ENCODE results near the gene RMND1. TPM values are rescaled to one million over a fixed set of nuclear protein-coding genes. Genes with fewer than 3 reads are reported as not detected.

Gene RMND1
- total and polyA plus RNA-seq, 9 of the 15 experiments (the other 6 are each of a cell fraction or from before 2014, with no cell fraction given), result 26.9 to 47.8 (median 36.2) TPM

Small RNA genes lying within 50 kb of the gene (small RNA-seq; reads per million reads assigned to genes)
- not detected for gene RF00019

Other genes starting within 250 kb of the RMND1 start
- gene AKAP12, start 212.2 kb downstream of the RMND1 start, total RNA-seq (2014; rRNA removed), result 0.69 and 0.82 TPM in 2 replicates
- gene AKAP12, start 212.2 kb downstream of the RMND1 start, total RNA-seq (2014; rRNA removed; fragmentation: Illumina TruSeq; extraction: Trizol), result 0.55 and 0.93 TPM in 2 replicates
- gene AKAP12, start 212.2 kb downstream of the RMND1 start, total RNA-seq (2015; rRNA removed; fragmentation: Illumina TruSeq; extraction: Trizol), result 0.57 and 0.62 TPM in 2 replicates
- 0.72 and 1.0 TPM in 2 replicates for gene AKAP12, start 212.2 kb downstream of the RMND1 start, total RNA-seq (2021)
- 0.32 and 2.0 TPM in 2 replicates for gene AKAP12, start 212.2 kb downstream of the RMND1 start, polyA plus RNA-seq (2011; rRNA removed)
- 0.64 and 0.67 TPM in 2 replicates for gene AKAP12, start 212.2 kb downstream of the RMND1 start, polyA plus RNA-seq (2014; fragmentation: Illumina TruSeq; extraction: Trizol)
- gene AKAP12, start 212.2 kb downstream of the RMND1 start, polyA plus RNA-seq (2014; fragmentation: Nextera tagmentation; extraction: Ambion mirVana), result under 1 TPM; 0.08 to 0.13 TPM
- gene AKAP12, start 212.2 kb downstream of the RMND1 start, polyA plus RNA-seq (2014; rRNA removed), result 0.18 and 0.49 TPM in 2 replicates
- 13.3 and 17.3 TPM in 2 replicates for gene ZBTB2, start 60.6 kb downstream of the RMND1 start, total RNA-seq (2014; rRNA removed)
- 17.0 and 18.9 TPM in 2 replicates for gene ZBTB2, start 60.6 kb downstream of the RMND1 start, total RNA-seq (2014; rRNA removed; fragmentation: Illumina TruSeq; extraction: Trizol)
- 21.8 and 23.3 TPM in 2 replicates for gene ZBTB2, start 60.6 kb downstream of the RMND1 start, total RNA-seq (2015; rRNA removed; fragmentation: Illumina TruSeq; extraction: Trizol)
- 15.2 and 16.4 TPM in 2 replicates for gene ZBTB2, start 60.6 kb downstream of the RMND1 start, total RNA-seq (2021)
- 12.7 and 17.2 TPM in 2 replicates for gene ZBTB2, start 60.6 kb downstream of the RMND1 start, polyA plus RNA-seq (2011; rRNA removed)
- 20.8 and 26.2 TPM in 2 replicates for gene ZBTB2, start 60.6 kb downstream of the RMND1 start, polyA plus RNA-seq (2014; fragmentation: Illumina TruSeq; extraction: Trizol)
- gene ZBTB2, start 60.6 kb downstream of the RMND1 start, polyA plus RNA-seq (2014; fragmentation: Nextera tagmentation; extraction: Ambion mirVana), result 1 to 10 TPM; 5.1 to 6.0 TPM
- 14.5 and 18.1 TPM in 2 replicates for gene ZBTB2, start 60.6 kb downstream of the RMND1 start, polyA plus RNA-seq (2014; rRNA removed)
- 0.05 TPM in 1 of 2 replicates, not detected in the other for gene CCDC170, start 41.9 kb upstream of the RMND1 start, total RNA-seq (2014; rRNA removed)
- gene CCDC170, start 41.9 kb upstream of the RMND1 start, total RNA-seq (2014; rRNA removed; fragmentation: Illumina TruSeq; extraction: Trizol), result not detected in 2 replicates
- 0.18 TPM in 1 of 2 replicates, not detected in the other for gene CCDC170, start 41.9 kb upstream of the RMND1 start, total RNA-seq (2015; rRNA removed; fragmentation: Illumina TruSeq; extraction: Trizol)
- not detected in 2 replicates for gene CCDC170, start 41.9 kb upstream of the RMND1 start, total RNA-seq (2021)
- gene CCDC170, start 41.9 kb upstream of the RMND1 start, polyA plus RNA-seq (2011; rRNA removed), result not detected in 2 replicates
- gene CCDC170, start 41.9 kb upstream of the RMND1 start, polyA plus RNA-seq (2014; fragmentation: Illumina TruSeq; extraction: Trizol), result not detected in 2 replicates
- gene CCDC170, start 41.9 kb upstream of the RMND1 start, polyA plus RNA-seq (2014; fragmentation: Nextera tagmentation; extraction: Ambion mirVana), result not detected
- gene CCDC170, start 41.9 kb upstream of the RMND1 start, polyA plus RNA-seq (2014; rRNA removed), result 0.01 TPM in 1 of 2 replicates, not detected in the other

Data from K562 (cell line).